SK-N-MC (cell line): ENCODE data around the gene RER1.

Experiments used
- EZH2 ChIP-seq: fragments of 200-600 bp; sonication (generic); IDR thresholded peaks from one replicate; pipeline ENCODE4 v1.6.1; 2017; ENCODE audit warnings: antibody characterized with exemption
- POLR2AphosphoS5 ChIP-seq: IDR thresholded peaks from 2 replicates; pipeline ENCODE4 v1.6.1; 2012; ENCODE audit warnings: mild to moderate bottlenecking, low read depth, low read length, borderline replicate concordance

DNA sequence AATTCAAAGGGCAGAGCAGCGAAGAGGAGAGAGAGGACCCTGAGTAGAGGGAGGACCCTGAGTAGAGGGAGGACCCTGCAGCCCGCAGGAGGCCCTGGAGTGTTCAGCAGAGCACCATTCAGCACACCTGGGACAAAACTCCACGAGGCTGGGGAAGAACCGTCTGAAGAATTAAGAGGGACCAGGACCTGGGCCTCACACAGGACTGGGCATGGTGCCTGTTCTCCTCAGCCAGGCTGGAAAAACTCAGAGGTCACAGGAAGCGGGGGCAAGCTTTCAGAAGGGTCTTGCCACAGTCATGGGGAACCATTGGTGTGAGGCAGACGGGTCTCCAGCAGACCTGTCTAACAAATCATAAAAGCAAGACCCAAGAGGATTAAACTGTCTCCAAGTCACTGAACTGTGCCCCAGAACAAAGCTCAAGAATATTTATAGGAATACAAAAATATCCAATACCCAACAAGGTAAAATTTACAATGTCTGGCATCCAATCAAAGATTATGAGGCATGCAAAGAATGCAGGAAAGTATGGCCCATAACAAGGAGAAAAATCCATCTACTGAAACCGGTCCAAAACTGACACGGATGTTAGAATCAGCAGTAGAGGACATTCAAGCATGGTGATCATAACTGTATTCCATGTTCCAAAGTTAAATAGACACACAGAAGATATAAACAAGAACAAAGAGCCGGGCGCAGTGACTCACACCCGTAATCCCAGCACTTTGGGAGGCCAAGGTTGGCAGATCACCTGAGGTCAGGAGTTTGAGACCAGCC lies 30.9 kb upstream of the RER1 start:
- no peak for TF ChIP-seq POLR2AphosphoS5
- no peak for TF ChIP-seq EZH2
